ENCODE results near the gene DNASE1L3. TPM values are rescaled to one million over a fixed set of nuclear protein-coding genes. Genes with fewer than 3 reads are reported as not detected.
"Not testable (repeated sequence)": the region's sequence is repeated elsewhere in the genome, so short reads cannot be mapped to it uniquely, and the experiment has no call there.

DNASE1L3 gene
- total and polyA plus RNA-seq, 2 donors (not counting 3 experiments of a cell fraction or from before 2014, with no cell fraction given): 0.95 to 1.3 TPM

DNA sequence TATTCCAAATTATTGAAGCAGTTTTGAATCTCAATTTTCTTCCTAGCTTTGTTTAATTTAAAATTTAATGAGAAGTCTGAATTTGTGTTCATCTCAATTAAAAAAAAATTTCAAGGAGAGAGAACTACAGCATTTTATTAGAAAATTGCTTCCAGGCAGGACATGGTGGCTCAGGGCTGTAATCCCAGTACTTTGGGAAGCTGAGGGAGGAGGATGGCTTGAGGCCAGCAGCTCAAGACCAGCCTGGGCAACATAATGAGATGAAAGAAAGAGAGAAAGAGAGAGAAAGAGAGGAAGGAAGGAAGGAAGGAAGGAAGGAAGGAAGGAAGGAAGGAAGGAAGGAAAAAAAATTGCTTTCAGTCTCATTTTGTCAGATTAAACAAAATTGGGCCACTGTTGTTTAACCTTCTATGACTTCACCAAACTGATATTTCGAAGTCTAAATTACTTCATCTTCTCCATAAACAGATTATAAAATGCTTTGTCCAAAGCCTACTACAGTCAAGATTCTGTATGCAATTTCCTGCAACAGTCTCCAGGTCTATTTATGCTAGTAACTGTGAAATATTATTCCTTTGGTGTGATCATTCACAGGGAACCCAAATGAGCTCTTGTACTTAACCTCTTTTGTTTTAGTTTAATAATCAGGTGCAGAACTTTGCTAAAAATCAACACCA lies 20.2 kb upstream of the DNASE1L3 start:
- DNase-seq (ENCODE audit: low read depth, low spot score) (no peak), FAIRE-seq (no peak)
- no peak overlapping the region for H2AFZ ChIP-seq (ENCODE audit: low read depth, low read length)
- no peaks in the 10 kb centered on the region for H3K36me3 ChIP-seq (ENCODE audit: control insufficient read depth in 2 of 2, extremely low read depth in 1 of 2, insufficient read depth in 2 of 2, low read length in 2 of 2)
- no peak overlapping the region for H3K4me3 ChIP-seq (replicated peaks in 1 of 3; ENCODE audit: insufficient read depth in 1 of 3, low read depth in 1 of 3, low read length in 3 of 3)
- intact Hi-C loops (cut with micrococcal nuclease) (no loop called here), dilution Hi-C loops (cut with MboI; ENCODE audit: extremely low pct_ligation_motif_present, low sequenced_read_pairs) (no loop called here)
- ChIA-PET POLR2A (interaction anchor here (1.5 kb wide), 1 partner anchor 75 kb away, joined by 3 read pairs; the partner anchor contains the start of genes HTD2 and RPP14), CTCF (interaction anchor here (1.2 to 3.1 kb wide), 4 partner anchors 14 to 53 kb away, joined by 3 to 12 read pairs (median 9); no protein-coding TSS in a partner anchor)
- TF ChIP-seq FOS (IDR thresholded peaks at IDR 0.05; ENCODE audit: borderline replicate concordance, insufficient read depth, low read length) (no peak), GATA2 (IDR thresholded peaks at IDR 0.05; ENCODE audit: insufficient read depth, insufficient read length, low read depth, low read length) (no peak), POLR2AphosphoS5 (IDR thresholded peaks at IDR 0.05; ENCODE audit: insufficient read depth, low read depth, low read length) (no peak), POLR2A (IDR thresholded peaks at IDR 0.05; ENCODE audit: low read depth, low read length) (no peak), JUN (IDR thresholded peaks at IDR 0.05; ENCODE audit: borderline replicate concordance, insufficient read depth, insufficient read length, low read depth) (no peak), MYC (IDR thresholded peaks at IDR 0.05; ENCODE audit: low read depth, low read length) (no peak)
- TF ChIP-seq, protein P1, sequence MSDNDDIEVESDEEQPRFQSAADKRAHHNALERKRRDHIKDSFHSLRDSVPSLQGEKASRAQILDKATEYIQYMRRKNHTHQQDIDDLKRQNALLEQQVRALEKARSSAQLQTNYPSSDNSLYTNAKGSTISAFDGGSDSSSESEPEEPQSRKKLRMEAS (IDR thresholded peaks at IDR 0.05; ENCODE audit: insufficient read depth, insufficient read length): no peak
- H3K9ac ChIP-seq (replicated peaks; ENCODE audit: extremely low read depth, insufficient read depth, low read length): no peak overlapping the region
- H3K4me2 ChIP-seq (ENCODE audit: insufficient read depth, low read length): no peak overlapping the region
- H3K4me1 ChIP-seq (ENCODE audit: control insufficient read depth, extremely low read depth, insufficient read depth, low read length): no peaks in the 10 kb centered on the region
- no peak overlapping the region for H3K27ac ChIP-seq (ENCODE audit: insufficient read depth, low read depth, low read length)
- no TSS peak for BruUV-seq (replicated peaks)
- H4K20me1 ChIP-seq (replicated peaks; ENCODE audit: control insufficient read depth, extremely low read depth, insufficient read depth, low read length): no peaks in the 10 kb centered on the region
- peaks cover 9 to 12% of the 10 kb centered on the region in 2 experiments for H3K27me3 ChIP-seq (ENCODE audit: control insufficient read depth in 2 of 2, insufficient read depth in 2 of 2, low read length in 2 of 2)
- no peaks in the 10 kb centered on the region for H3K79me2 ChIP-seq (ENCODE audit: control insufficient read depth, insufficient read depth, low read length)
- H3K9me1 ChIP-seq (replicated peaks; ENCODE audit: control insufficient read depth, extremely low read depth, insufficient read depth, low read length): no peaks in the 10 kb centered on the region
- no peaks in the 10 kb centered on the region for H3K9me3 ChIP-seq (replicated peaks; ENCODE audit: control insufficient read depth, insufficient read depth, low read length)

DNA sequence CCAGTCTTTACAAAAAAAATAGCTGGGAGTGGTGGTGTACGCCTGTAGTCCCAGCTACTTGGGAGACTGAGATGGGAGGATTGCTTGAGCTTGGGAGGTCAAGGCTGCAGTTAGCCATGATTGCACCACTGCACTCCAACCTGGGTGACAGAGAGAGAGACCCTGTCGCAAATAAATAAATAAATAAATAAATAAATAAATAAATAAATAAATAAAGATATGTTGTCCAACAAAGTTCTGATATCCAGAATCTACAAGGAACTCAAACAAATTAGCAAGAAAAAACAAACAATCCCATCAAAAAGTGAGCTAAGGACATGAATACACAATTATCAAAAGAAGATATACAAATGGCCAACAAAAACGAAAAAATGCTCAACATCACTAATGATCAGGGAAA lies 17.2 kb upstream of the DNASE1L3 start:
- H3K9ac ChIP-seq (replicated peaks; ENCODE audit: extremely low read depth, insufficient read depth, low read length); H3K9me1 ChIP-seq (replicated peaks; ENCODE audit: control insufficient read depth, extremely low read depth, insufficient read depth, low read length): not testable (repeated sequence)

More for the DNA sequence above, 17.2 kb upstream of the DNASE1L3 start:
- H3K4me3 ChIP-seq (replicated peaks in 1 of 3; ENCODE audit: insufficient read depth in 1 of 3, low read depth in 1 of 3, low read length in 3 of 3); POLR2A ChIA-PET; H3K4me2 ChIP-seq (ENCODE audit: insufficient read depth, low read length); BruUV-seq (replicated peaks); H3K4me1 ChIP-seq (ENCODE audit: control insufficient read depth, extremely low read depth, insufficient read depth, low read length); H4K20me1 ChIP-seq (replicated peaks; ENCODE audit: control insufficient read depth, extremely low read depth, insufficient read depth, low read length); FAIRE-seq; H2AFZ ChIP-seq (ENCODE audit: low read depth, low read length); DNase-seq (ENCODE audit: low read depth, low spot score); H3K9me3 ChIP-seq (replicated peaks; ENCODE audit: control insufficient read depth, insufficient read depth, low read length); dilution Hi-C loops (cut with MboI; ENCODE audit: extremely low pct_ligation_motif_present, low sequenced_read_pairs); H3K36me3 ChIP-seq (ENCODE audit: control insufficient read depth in 2 of 2, extremely low read depth in 1 of 2, insufficient read depth in 2 of 2, low read length in 2 of 2); H3K79me2 ChIP-seq (ENCODE audit: control insufficient read depth, insufficient read depth, low read length); intact Hi-C loops (cut with micrococcal nuclease); H3K27me3 ChIP-seq (ENCODE audit: control insufficient read depth in 2 of 2, insufficient read depth in 2 of 2, low read length in 2 of 2); H3K27ac ChIP-seq (ENCODE audit: insufficient read depth, low read depth, low read length): not testable (repeated sequence)
- CTCF ChIA-PET: interaction anchor here (1.3 to 2.5 kb wide), 4 partner anchors 9 to 50 kb away, joined by 3 to 12 read pairs (median 7); no protein-coding TSS in a partner anchor

Measured in endothelial cell of umbilical vein (primary cell).